Subcutaneous adipose tissue (tissue), 4 donors: ENCODE data around the gene APOM. TPM values are rescaled to one million over a fixed set of nuclear protein-coding genes. Genes with fewer than 3 reads are reported as not detected.

ENCODE experiments used
- total RNA-seq, 4 donors: library from RNA; depleted of rRNA; stranded (reverse); fragments of >200 nt; gene quantifications; one replicate each; pipeline ENCODE4 v1.1.0, GENCODE V29; 2016
- TF ChIP-seq, protein P1 (sequence below): fragments of 450-650 bp; IDR thresholded peaks from one replicate; pipeline ENCODE4 v1.5.1; 2016; ENCODE audit warnings: low read depth, mild to moderate bottlenecking, control low read depth, antibody characterized with exemption, moderate library complexity

Gene APOM
- 1 to 10 TPM; 1.5 to 4.4 (median 3.1) TPM for total RNA-seq

DNA sequence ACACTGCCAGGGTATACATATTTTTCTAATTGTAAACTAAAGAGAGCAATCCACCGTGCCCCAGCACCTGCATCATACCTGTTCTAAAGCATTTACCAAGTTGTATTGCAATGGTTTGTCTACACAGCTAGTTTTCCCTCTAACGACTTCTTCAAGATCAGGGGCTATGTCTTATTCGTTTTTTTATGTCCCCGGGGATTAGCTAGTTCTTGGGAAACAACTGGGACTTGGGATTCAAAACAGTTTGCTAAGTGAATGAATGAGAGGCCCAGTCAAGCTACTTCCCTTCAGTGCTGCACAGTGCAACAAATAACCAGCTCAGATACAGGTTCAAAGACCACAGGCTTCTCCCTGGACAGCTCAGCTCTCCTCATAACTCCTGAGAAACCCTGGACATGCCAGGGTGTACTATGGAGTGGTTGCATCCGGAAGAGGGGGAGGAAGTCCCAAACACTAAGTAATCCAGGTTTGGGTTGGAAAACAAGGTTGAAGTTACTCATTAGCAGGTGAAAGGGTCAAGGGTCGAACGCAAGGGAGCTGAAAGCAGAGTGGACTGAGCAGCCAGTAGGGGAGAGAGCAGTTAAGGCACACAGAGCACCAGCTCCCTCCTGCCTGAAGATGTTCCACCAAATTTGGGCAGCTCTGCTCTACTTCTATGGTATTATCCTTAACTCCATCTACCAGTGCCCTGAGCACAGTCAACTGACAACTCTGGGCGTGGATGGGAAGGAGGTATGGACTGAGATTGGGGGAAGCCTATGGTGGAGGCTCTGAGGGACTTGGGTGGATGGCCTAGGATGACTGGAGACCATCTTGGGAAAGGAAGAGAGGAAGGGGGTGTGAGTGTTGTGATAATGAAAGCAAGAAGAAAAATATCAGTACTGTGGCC is at the start of gene APOM:
Gene APOM (plus strand): TSS at position 546 of the 889 bp plus-strand sequence. CDS start 73 bp downstream, at position 619.
- TF ChIP-seq, protein P1, sequence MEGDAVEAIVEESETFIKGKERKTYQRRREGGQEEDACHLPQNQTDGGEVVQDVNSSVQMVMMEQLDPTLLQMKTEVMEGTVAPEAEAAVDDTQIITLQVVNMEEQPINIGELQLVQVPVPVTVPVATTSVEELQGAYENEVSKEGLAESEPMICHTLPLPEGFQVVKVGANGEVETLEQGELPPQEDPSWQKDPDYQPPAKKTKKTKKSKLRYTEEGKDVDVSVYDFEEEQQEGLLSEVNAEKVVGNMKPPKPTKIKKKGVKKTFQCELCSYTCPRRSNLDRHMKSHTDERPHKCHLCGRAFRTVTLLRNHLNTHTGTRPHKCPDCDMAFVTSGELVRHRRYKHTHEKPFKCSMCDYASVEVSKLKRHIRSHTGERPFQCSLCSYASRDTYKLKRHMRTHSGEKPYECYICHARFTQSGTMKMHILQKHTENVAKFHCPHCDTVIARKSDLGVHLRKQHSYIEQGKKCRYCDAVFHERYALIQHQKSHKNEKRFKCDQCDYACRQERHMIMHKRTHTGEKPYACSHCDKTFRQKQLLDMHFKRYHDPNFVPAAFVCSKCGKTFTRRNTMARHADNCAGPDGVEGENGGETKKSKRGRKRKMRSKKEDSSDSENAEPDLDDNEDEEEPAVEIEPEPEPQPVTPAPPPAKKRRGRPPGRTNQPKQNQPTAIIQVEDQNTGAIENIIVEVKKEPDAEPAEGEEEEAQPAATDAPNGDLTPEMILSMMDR = no peak

DNA sequence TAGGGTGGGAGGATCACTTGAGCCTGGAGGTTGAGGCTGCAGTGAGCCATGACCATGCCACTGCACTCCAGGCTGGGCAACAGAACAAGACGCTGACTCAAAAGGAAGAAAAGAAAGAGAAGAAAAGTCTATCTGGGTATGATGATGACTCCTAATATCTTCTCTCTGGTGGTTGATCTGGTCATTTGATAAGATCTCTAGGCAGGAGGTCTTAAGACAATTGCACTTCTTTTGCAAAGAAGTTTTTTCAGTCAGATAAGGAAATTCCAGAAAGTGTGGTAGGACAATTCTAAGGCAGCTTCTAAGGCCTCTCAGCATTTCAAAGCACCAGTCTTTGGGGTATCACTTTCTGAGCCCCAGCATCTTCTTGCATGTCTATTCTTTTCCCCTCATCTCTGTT is 48.4 kb upstream of the APOM start:
- TF ChIP-seq, protein P1 = no peak

DNA sequence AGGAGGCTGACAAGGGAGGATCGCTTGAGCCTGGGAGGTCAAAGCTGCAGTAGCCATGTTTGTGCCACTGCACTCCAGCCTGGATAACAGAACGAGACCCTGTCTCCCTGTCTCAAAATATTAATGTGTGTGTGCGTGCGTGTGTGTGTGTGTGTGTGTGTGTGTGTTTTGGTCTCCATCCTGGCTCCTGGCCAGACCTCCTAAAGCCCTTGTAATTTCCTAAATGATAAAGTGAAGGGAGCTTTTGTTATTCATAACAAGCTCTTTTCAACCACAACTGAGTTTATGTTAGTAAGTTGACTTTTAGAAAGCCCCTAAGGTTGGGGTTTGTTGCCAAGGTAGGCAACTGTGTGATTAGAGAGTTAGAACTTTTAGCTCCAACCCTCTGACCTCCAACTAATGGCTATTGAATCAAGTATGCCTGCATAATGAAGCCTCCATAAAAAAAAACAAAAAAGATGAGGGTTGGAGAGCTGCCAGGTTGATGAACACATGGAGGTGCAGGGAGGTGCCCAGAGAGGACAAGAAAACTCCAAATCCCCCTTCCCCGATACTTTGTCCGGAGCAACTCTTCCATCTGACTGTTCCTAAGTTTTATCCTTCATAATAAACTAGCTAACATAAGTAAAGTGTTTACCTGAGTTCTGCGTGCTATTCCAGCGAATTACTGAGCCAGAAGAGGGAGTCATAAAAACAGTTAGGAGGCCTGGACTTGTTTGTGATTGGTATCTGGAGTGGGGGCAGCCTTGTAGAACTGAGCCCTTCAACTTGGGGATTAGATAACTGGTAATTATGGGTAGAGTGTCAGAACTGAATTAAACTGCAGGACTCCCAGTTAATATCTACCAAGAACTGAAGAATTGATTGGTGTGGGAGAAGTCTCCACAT is 45.9 kb upstream of the APOM start:
- TF ChIP-seq, protein P1 = no peak

DNA sequence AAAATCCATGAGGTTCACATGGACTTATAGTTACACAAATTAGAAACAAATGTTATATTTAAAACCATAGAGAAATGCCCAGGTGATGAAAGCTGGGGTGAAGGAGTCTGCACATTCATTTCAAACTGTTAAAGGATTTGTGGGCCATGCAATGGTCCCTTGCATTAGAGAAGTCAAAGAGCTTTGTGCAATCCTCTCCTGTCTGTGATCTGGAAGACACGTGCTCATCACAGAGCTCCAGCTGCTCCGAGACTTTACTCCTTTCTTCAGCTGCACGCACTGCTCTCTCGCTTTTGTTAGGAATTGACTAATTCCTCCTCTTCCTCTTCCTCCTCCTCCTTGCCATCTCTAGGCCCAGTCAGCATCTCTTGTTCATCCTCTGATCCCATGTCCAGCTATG is 44.7 kb upstream of the APOM start:
- TF ChIP-seq, protein P1 = no peak

DNA sequence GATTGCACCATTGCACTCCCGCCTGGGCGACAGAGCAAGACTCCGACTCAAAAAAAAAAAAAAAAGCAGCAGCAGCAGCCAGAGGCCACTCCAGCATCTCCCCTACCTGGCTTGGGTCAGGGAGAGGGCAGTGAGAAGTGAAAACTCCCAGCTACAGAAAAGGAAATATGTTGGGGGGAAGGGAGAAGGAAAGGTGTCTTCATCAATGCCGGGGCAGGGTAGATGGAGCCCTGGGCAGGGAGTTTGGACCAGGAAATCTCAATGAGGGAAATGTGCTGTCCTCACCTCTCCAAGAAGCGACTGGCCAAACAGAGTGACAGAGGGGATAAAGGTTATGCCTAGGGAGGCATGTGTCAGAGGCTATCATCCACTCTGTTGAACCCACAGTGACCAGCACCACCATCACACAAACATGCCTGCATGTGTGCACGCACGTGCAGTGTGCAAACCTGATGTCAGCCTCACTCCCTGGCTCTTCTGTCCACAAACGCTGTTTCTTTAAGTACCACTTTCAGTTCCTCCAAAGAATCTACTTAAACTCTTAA is 41.5 kb upstream of the APOM start:
- TF ChIP-seq, protein P1 = no peak

DNA sequence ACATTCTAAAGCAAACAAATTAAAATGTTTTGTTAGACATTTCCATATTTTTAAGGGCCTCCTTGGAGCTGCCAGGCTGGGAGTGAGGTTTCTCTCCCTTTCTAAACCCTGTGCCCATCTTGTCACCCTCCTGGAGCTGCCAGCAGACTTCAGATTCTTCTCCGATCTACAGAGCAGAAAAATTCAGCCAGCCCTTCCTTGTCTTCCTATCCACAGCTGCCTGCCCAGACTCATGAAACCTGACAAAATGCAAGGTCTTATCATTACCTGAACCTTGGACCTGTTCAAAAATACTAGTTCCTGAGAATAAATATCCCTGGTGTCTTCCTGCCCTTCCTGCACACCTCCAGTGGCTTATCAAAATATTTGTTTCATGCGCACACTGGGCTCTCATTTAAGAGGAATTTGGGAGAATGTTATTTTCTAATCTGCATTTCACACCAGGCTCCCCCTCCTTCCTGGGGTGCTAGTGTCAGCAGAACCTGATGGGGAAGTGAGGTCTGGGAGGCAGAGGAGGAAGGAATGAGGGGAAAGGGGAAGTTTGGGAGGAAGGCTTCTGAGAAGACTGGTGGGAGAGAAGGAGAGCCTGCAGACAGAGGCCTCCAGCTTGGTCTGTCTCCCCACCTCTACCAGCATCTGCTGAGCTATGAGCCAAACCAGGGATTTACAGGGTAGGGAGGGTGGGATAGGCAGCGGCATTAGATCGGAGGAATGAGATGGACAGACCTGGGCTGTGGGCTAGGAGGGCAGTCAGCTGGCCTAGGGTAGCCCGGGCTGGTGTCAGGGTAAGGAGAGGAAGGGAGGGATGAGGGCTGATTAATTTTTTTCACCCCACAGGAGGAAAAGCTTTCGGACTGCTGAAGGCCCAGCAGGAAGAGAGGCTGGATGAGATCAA is 40.8 kb upstream of the APOM start, which contains the start of gene AIF1:
Gene AIF1 (plus strand): TSS at position 551 of the 895 bp plus-strand sequence. CDS start 96 bp downstream, at position 647.
- TF ChIP-seq, protein P1 = no peak
